HEK293 (cell line): ENCODE data around the gene CDC42SE1.

Experiments used
- BCL11A ChIP-seq: fragments of 450-650 bp; formaldehyde crosslinking; IDR thresholded peaks from 2 replicates; pipeline ENCODE4 v1.5.1; 2016; ENCODE audit warnings: low read depth, missing biosample characterization, missing genetic modification characterization
- PBX3 ChIP-seq: sonication (generic); formaldehyde crosslinking; IDR thresholded peaks from 2 replicates; pipeline ENCODE4 v1.8.1; 2022; ENCODE audit warnings: mild to moderate bottlenecking, moderate library complexity, missing genetic modification reagents
- TRIM28 ChIP-seq: IDR thresholded peaks from 2 replicates; pipeline ENCODE4 v1.6.1; 2011; ENCODE audit warnings: low read length, control low read depth, borderline replicate concordance
- ZNF138 ChIP-seq: fragments of 450-650 bp; formaldehyde crosslinking; IDR thresholded peaks from 2 replicates; pipeline ENCODE4 v1.5.1; 2016; ENCODE audit warnings: missing biosample characterization, missing genetic modification characterization, borderline replicate concordance
- ZNF24 ChIP-seq: fragments of 450-650 bp; formaldehyde crosslinking; IDR thresholded peaks from 2 replicates; pipeline ENCODE4 v1.5.1; 2016; ENCODE audit warnings: missing biosample characterization, missing genetic modification characterization
- ZNF311 ChIP-seq: fragments of 450-650 bp; formaldehyde crosslinking; IDR thresholded peaks from 2 replicates; pipeline ENCODE4 v1.5.1; 2017; ENCODE audit warnings: missing biosample characterization, missing genetic modification characterization, borderline replicate concordance
- ZNF660 ChIP-seq: fragments of 450-650 bp; IDR thresholded peaks from 2 replicates; pipeline ENCODE4 v1.5.1; 2018; ENCODE audit warnings: missing biosample characterization, mild to moderate bottlenecking, missing genetic modification characterization
- ZNF670 ChIP-seq: fragments of 450-650 bp; formaldehyde crosslinking; IDR thresholded peaks from 2 replicates; pipeline ENCODE4 v1.5.1; 2016; ENCODE audit warnings: missing biosample characterization, missing genetic modification characterization, low read depth
- ZNF747 ChIP-seq: fragments of 450-650 bp; formaldehyde crosslinking; IDR thresholded peaks from 2 replicates; pipeline ENCODE4 v1.5.1; 2016; ENCODE audit warnings: missing biosample characterization, missing genetic modification characterization
- ZNF76 ChIP-seq: fragments of 450-650 bp; formaldehyde crosslinking; IDR thresholded peaks from 2 replicates; pipeline ENCODE4; 2016; ENCODE audit warnings: low read depth, missing biosample characterization, missing genetic modification characterization, borderline replicate concordance
- ZNF791 ChIP-seq: fragments of 450-650 bp; formaldehyde crosslinking; IDR thresholded peaks from 2 replicates; pipeline ENCODE4 v1.5.1; 2016; ENCODE audit warnings: missing biosample characterization, missing genetic modification characterization
- ZNF792 ChIP-seq: fragments of 450-650 bp; formaldehyde crosslinking; IDR thresholded peaks from 2 replicates; pipeline ENCODE4 v1.5.1; 2016; ENCODE audit warnings: missing biosample characterization, missing genetic modification characterization
- TF ChIP-seq, protein P1 (sequence below): IDR thresholded peaks from 2 replicates; pipeline ENCODE4 v1.6.1; 2011; ENCODE audit warnings: mild to moderate bottlenecking, low read depth, low read length, borderline replicate concordance
- TF ChIP-seq, protein P2 (sequence below): fragments of 450-650 bp; formaldehyde crosslinking; IDR thresholded peaks from 2 replicates; pipeline ENCODE4 v1.5.1; 2016; ENCODE audit warnings: missing biosample characterization, missing genetic modification characterization

DNA sequence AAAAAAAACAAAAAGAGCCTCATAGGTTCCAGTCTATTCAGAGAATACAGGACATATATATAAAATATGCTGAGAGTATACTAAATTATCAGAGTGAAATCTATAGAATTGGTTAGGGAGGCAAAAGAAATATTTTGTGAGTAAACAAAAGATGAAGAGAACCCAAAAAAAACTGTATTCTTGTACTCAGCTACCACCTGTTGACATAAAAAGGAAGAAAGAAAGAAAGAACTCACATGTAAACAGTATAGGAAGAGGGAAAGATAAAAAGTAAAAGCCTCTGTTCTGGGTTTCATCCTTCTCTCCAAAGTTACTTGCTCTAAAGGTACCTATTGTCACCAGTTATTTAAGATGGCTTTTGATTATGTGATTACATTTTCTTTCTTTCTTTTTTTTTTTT lies 33.0 kb downstream of the CDC42SE1 start:
- no peak for TF ChIP-seq BCL11A
- no peak for TF ChIP-seq ZNF670 (tag by site-specific recombination)
- no peak for TF ChIP-seq TRIM28
- TF ChIP-seq, protein P1, sequence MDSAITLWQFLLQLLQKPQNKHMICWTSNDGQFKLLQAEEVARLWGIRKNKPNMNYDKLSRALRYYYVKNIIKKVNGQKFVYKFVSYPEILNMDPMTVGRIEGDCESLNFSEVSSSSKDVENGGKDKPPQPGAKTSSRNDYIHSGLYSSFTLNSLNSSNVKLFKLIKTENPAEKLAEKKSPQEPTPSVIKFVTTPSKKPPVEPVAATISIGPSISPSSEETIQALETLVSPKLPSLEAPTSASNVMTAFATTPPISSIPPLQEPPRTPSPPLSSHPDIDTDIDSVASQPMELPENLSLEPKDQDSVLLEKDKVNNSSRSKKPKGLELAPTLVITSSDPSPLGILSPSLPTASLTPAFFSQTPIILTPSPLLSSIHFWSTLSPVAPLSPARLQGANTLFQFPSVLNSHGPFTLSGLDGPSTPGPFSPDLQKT: no peak
- no peak for TF ChIP-seq PBX3 (CRISPR knock-in tag)
- no peak for TF ChIP-seq ZNF792
- no peak for TF ChIP-seq ZNF747
- no peak for TF ChIP-seq ZNF791 (tag by site-specific recombination)
- TF ChIP-seq, protein P2, sequence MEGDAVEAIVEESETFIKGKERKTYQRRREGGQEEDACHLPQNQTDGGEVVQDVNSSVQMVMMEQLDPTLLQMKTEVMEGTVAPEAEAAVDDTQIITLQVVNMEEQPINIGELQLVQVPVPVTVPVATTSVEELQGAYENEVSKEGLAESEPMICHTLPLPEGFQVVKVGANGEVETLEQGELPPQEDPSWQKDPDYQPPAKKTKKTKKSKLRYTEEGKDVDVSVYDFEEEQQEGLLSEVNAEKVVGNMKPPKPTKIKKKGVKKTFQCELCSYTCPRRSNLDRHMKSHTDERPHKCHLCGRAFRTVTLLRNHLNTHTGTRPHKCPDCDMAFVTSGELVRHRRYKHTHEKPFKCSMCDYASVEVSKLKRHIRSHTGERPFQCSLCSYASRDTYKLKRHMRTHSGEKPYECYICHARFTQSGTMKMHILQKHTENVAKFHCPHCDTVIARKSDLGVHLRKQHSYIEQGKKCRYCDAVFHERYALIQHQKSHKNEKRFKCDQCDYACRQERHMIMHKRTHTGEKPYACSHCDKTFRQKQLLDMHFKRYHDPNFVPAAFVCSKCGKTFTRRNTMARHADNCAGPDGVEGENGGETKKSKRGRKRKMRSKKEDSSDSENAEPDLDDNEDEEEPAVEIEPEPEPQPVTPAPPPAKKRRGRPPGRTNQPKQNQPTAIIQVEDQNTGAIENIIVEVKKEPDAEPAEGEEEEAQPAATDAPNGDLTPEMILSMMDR (tag by site-specific recombination): no peak
- TF ChIP-seq ZNF311: no peak
- no peak for TF ChIP-seq ZNF76 (tag by site-specific recombination)
- TF ChIP-seq ZNF24 (tag by site-specific recombination): no peak
- no peak for TF ChIP-seq ZNF138 (tag by site-specific recombination)
- no peak for TF ChIP-seq ZNF660
